H1 (cell line): ENCODE data around the gene SLC44A5. TPM values are rescaled to one million over a fixed set of nuclear protein-coding genes. Genes with fewer than 3 reads are reported as not detected.

Experiments
- CTCF ChIA-PET: fragments of 300-600 bp; sonication (Branson Sonifier 250); formaldehyde crosslinking; loops from one replicate; lab custom pipeline; 2021; ENCODE audit not compliant: partially characterized antibody; lab: Charles Lee
- POLR2A ChIA-PET: fragments of 300-600 bp; sonication (Branson Sonifier 250); formaldehyde crosslinking; loops from one replicate; lab custom pipeline; 2021; ENCODE audit warnings: inconsistent platforms; ENCODE audit not compliant: partially characterized antibody; lab: Charles Lee
- DNase-seq, 2 experiments: peaks; one replicate each; pipeline versions ENCODE4 v3.0.0 to v3.0.0-alpha.2; 2010 to 2022; ENCODE audit warnings: low spot score in 2 of 2, low read depth in 1 of 2, mixed read lengths in 1 of 2
- FAIRE-seq: peaks from 2 replicates; lab custom pipeline; 2011; peaks lifted over from hg19 to GRCh38; lab: Jason Lieb, UNC
- H2AFZ ChIP-seq: 2 replicates; pipeline ENCODE4 v1.8.1; 2012; ENCODE audit warnings: low read length, inconsistent platforms
- H2AK5ac ChIP-seq: 2 replicates; pipeline ENCODE4 v1.6.1; 2013; ENCODE audit warnings: low read depth, low read length
- H2BK120ac ChIP-seq: replicated peaks from 2 replicates; pipeline ENCODE3; 2013; ENCODE audit warnings: low read depth, low read length, inconsistent platforms
- H2BK12ac ChIP-seq: 2 replicates; pipeline ENCODE4 v1.6.1; 2013; ENCODE audit warnings: low read depth, low read length
- H2BK15ac ChIP-seq: 2 replicates; pipeline ENCODE4 v1.6.1; 2013; ENCODE audit warnings: low read length
- H2BK20ac ChIP-seq: 2 replicates; pipeline ENCODE4 v1.6.1; 2013; ENCODE audit warnings: low read length
- H2BK5ac ChIP-seq: 2 replicates; pipeline ENCODE4 v1.6.1; 2013; ENCODE audit warnings: low read depth, low read length
- H3K14ac ChIP-seq: 2 replicates; pipeline ENCODE4 v1.6.1; 2013; ENCODE audit warnings: inconsistent platforms; ENCODE audit not compliant: insufficient read length
- H3K18ac ChIP-seq: 2 replicates; pipeline ENCODE4 v1.6.1; 2013; ENCODE audit warnings: low read length; ENCODE audit errors: extremely low read depth
- H3K23ac ChIP-seq: 2 replicates; pipeline ENCODE4 v1.6.1; 2013; ENCODE audit warnings: inconsistent platforms; ENCODE audit not compliant: insufficient read length
- H3K23me2 ChIP-seq: 2 replicates; pipeline ENCODE4 v1.6.1; 2013; ENCODE audit warnings: low read depth, low read length
- H3K27ac ChIP-seq: 2 replicates; pipeline ENCODE4 v1.6.1; 2011; ENCODE audit warnings: low read depth, low read length, inconsistent platforms
- H3K27me3 ChIP-seq, 4 experiments: replicated peaks in 1 of 4; 1 replicate in 1 of 4; 2 replicates in 3 of 4; pipeline versions ENCODE4 v1.6.1 to v1.8.1; 2011 to 2013; ENCODE audit warnings: low read length in 3 of 4, mild to moderate bottlenecking in 3 of 4, inconsistent platforms in 2 of 4, mixed read lengths in 2 of 4, moderate library complexity in 1 of 4; ENCODE audit not compliant: control insufficient read depth in 3 of 4, insufficient read depth in 3 of 4; ENCODE audit errors: extremely low read depth in 1 of 4
- H3K36me3 ChIP-seq, 4 experiments: 2 replicates each; pipeline versions ENCODE4 v1.6.1 to v1.8.1; 2011 to 2013; ENCODE audit warnings: mild to moderate bottlenecking in 4 of 4, low read length in 3 of 4, moderate library complexity in 2 of 4, control low read depth in 1 of 4, inconsistent platforms in 1 of 4; ENCODE audit not compliant: insufficient read depth in 4 of 4, control insufficient read depth in 2 of 4
- H3K4ac ChIP-seq: replicated peaks from 2 replicates; pipeline ENCODE3; 2013; ENCODE audit warnings: low read length, low read depth, mixed read lengths, inconsistent platforms; ENCODE audit not compliant: insufficient read length
- H3K4me1 ChIP-seq, 4 experiments: replicated peaks in 1 of 4; 1 replicate in 1 of 4; 2 replicates in 3 of 4; pipeline versions ENCODE4 v1.6.1 to v1.8.1; 2011 to 2013; ENCODE audit warnings: low read length in 3 of 4, inconsistent platforms in 2 of 4, mixed read lengths in 1 of 4; ENCODE audit not compliant: insufficient read depth in 4 of 4, control insufficient read depth in 3 of 4
- H3K4me2 ChIP-seq, 2 experiments: 2 replicates each; pipeline versions ENCODE4 v1.6.1 to v1.8.1; 2011 to 2013; ENCODE audit warnings: low read depth in 2 of 2, low read length in 2 of 2, control low read depth in 1 of 2, inconsistent platforms in 1 of 2, mild to moderate bottlenecking in 1 of 2; ENCODE audit not compliant: insufficient read depth in 1 of 2
- H3K4me3 ChIP-seq, 4 experiments: fragments of 200-600, 300-600 bp in 1 of 4; sonication (generic), shearing (Covaris generic), sonication (Bioruptor Twin) in 1 of 4; 2 replicates each; pipeline versions ENCODE4 v1.5.1 to v1.8.1; 2011 to 2016; ENCODE audit warnings: low read length in 4 of 4, low read depth in 3 of 4, control low read depth in 2 of 4, inconsistent platforms in 2 of 4, mild to moderate bottlenecking in 2 of 4, mixed read lengths in 1 of 4, moderate library complexity in 1 of 4; ENCODE audit not compliant: insufficient read depth in 2 of 4; ENCODE audit errors: extremely low read depth in 1 of 4
- H3K56ac ChIP-seq: replicated peaks from 2 replicates; pipeline ENCODE3; 2013; ENCODE audit warnings: low read depth, mild to moderate bottlenecking, mixed read lengths, low read length, inconsistent platforms; ENCODE audit not compliant: insufficient read length
- H3K79me1 ChIP-seq: 2 replicates; pipeline ENCODE4 v1.6.1; 2013; ENCODE audit warnings: low read depth, low read length, control low read depth
- H3K79me2 ChIP-seq, 2 experiments: 2 replicates each; pipeline versions ENCODE4 v1.6.1 to v1.8.1; 2012 to 2013; ENCODE audit warnings: low read length in 2 of 2, mild to moderate bottlenecking in 2 of 2, inconsistent platforms in 1 of 2; ENCODE audit not compliant: insufficient read depth in 2 of 2, control insufficient read depth in 1 of 2
- H3K9ac ChIP-seq, 4 experiments: replicated peaks in 1 of 4; 1 replicate in 1 of 4; 2 replicates in 3 of 4; pipeline versions ENCODE4 v1.6.1 to v1.8.1; 2011 to 2013; ENCODE audit warnings: low read depth in 3 of 4, low read length in 3 of 4, control low read depth in 2 of 4, mild to moderate bottlenecking in 2 of 4, moderate library complexity in 2 of 4, inconsistent platforms in 1 of 4; ENCODE audit errors: extremely low read depth in 1 of 4
- H3K9me3 ChIP-seq, 2 experiments: 2 replicates each; pipeline versions ENCODE4 v1.6.1 to v1.8.1; 2012 to 2013; ENCODE audit warnings: mild to moderate bottlenecking in 2 of 2, moderate library complexity in 2 of 2, control low read depth in 1 of 2, inconsistent platforms in 1 of 2, low read depth in 1 of 2, low read length in 1 of 2, mixed read lengths in 1 of 2; ENCODE audit not compliant: insufficient read depth in 2 of 2
- H4K20me1 ChIP-seq, 2 experiments: replicated peaks in 1 of 2; 2 replicates each; pipeline versions ENCODE3 to v1.8.1; 2011 to 2013; ENCODE audit warnings: inconsistent platforms in 2 of 2, low read length in 2 of 2, mild to moderate bottlenecking in 1 of 2; ENCODE audit not compliant: insufficient read depth in 2 of 2, control insufficient read depth in 1 of 2
- H4K5ac ChIP-seq: 2 replicates; pipeline ENCODE4 v1.6.1; 2013; ENCODE audit warnings: low read length, low read depth, mixed read lengths, inconsistent platforms; ENCODE audit not compliant: insufficient read length
- H4K8ac ChIP-seq: 2 replicates; pipeline ENCODE4 v1.8.0; 2013; ENCODE audit warnings: mild to moderate bottlenecking, moderate library complexity, low read length, inconsistent platforms; ENCODE audit not compliant: insufficient read depth; ENCODE audit errors: extremely low read depth
- H4K91ac ChIP-seq: replicated peaks from 2 replicates; pipeline ENCODE3; 2013; ENCODE audit warnings: low read length, mixed read lengths, inconsistent platforms; ENCODE audit not compliant: insufficient read length
- ASH2L ChIP-seq: fragments of 200-600, 300-600 bp; sonication (generic); IDR thresholded peaks from one replicate; pipeline ENCODE4 v1.7.1; 2017; ENCODE audit warnings: low read length
- CEBPB ChIP-seq: IDR thresholded peaks from 2 replicates; pipeline ENCODE4 v1.6.1; 2012; ENCODE audit warnings: low read depth, low read length
- CREB1 ChIP-seq: IDR thresholded peaks from 2 replicates; pipeline ENCODE4 v1.6.1; 2012; ENCODE audit warnings: inconsistent platforms
- CTBP2 ChIP-seq: IDR thresholded peaks from 2 replicates; pipeline ENCODE4 v1.7.0; 2011; ENCODE audit warnings: borderline replicate concordance, mild to moderate bottlenecking, moderate library complexity, mixed read lengths, low read length; ENCODE audit not compliant: insufficient read depth, insufficient read length
- CTCF ChIP-seq, 3 experiments: IDR thresholded peaks; 1 replicate in 2 of 3; 2 replicates in 1 of 3; pipeline versions ENCODE4 v1.5.1 to v1.6.1; 2011; ENCODE audit warnings: low read length in 3 of 3, mild to moderate bottlenecking in 3 of 3, inconsistent platforms in 2 of 3, low read depth in 1 of 3, moderate library complexity in 1 of 3; ENCODE audit not compliant: insufficient read depth in 1 of 3; ENCODE audit errors: control extremely low read depth in 1 of 3
- EGR1 ChIP-seq: IDR thresholded peaks from 2 replicates; pipeline ENCODE4 v1.6.1; 2011; ENCODE audit warnings: low read depth, low read length, borderline replicate concordance
- FOSL1 ChIP-seq: IDR thresholded peaks from 2 replicates; pipeline ENCODE4 v1.6.1; 2011; ENCODE audit warnings: mild to moderate bottlenecking, low read depth, low read length, moderate library complexity; ENCODE audit not compliant: insufficient read depth
- JUN ChIP-seq: IDR thresholded peaks from 2 replicates; pipeline ENCODE4 v1.6.1; 2011; ENCODE audit warnings: low read depth, mild to moderate bottlenecking, improper control_type of control experiment, low read length
- KDM1A ChIP-seq: fragments of 200-600, 300-600 bp; sonication (generic); IDR thresholded peaks from 2 replicates; pipeline ENCODE4 v1.7.1; 2016; ENCODE audit warnings: mild to moderate bottlenecking, low read length, borderline replicate concordance
- MAFK ChIP-seq: IDR thresholded peaks from 2 replicates; pipeline ENCODE4 v1.6.1; 2012; ENCODE audit warnings: low read depth, mild to moderate bottlenecking, improper control_type of control experiment, low read length
- SIRT6 ChIP-seq: IDR thresholded peaks from one replicate; pipeline ENCODE4 v1.7.1; 2012; ENCODE audit warnings: low read length, inconsistent platforms
- SP4 ChIP-seq: IDR thresholded peaks from 2 replicates; pipeline ENCODE4 v1.6.1; 2012; ENCODE audit warnings: low read length, inconsistent platforms
- TAF1 ChIP-seq: IDR thresholded peaks from 2 replicates; pipeline ENCODE4 v1.6.1; 2011; ENCODE audit warnings: mild to moderate bottlenecking, low read depth, low read length
- WGBS, 2 experiments: shearing (Covaris generic) in 1 of 2; methylation state at CpG; one replicate each; pipeline versions ENCODE4 v1.1.6 to v1.1.7; 2013 to 2015; ENCODE audit warnings: low lambda C conversion rate in 2 of 2, mixed read lengths in 2 of 2, inconsistent platforms in 1 of 2, low coverage in 1 of 2, missing lambda C conversion rate in 1 of 2; ENCODE audit not compliant: insufficient replicate concordance in 2 of 2, insufficient coverage in 1 of 2, insufficient read length in 1 of 2; ENCODE audit errors: extremely low coverage in 1 of 2, missing lambda C conversion rate in 1 of 2; 5-methylcytosine and 5-hydroxymethylcytosine counted together
- polyA plus RNA-seq, 7 experiments: library from polyadenylated mRNA; depleted of rRNA in 3 of 7; stranded (reverse) in 5 of 7; unstranded in 2 of 7; fragments of >200 nt in 5 of 7; fragments of 200-250 nt in 2 of 7; gene quantifications; 1 replicate in 5 of 7; 2 replicates in 1 of 7; 4 replicates in 1 of 7; pipeline versions ENCODE4 v1.2.1 to v1.2.3, GENCODE V29; 2011 to 2013; ENCODE audit warnings: missing spikeins in 2 of 7, mixed read lengths in 2 of 7
- total RNA-seq: library from RNA; stranded (reverse); fragmentation: NEBNext Ultra II Directional; extraction: Animal tissue kit (Norgen Biotek cat#: 25700); gene quantifications from 2 replicates; pipeline ENCODE4 v1.2.1, GENCODE V29; 2021

SLC44A5 gene
- total and polyA plus RNA-seq, 2 of the 8 experiments (the other 6 are each of a cell fraction or from before 2014, with no cell fraction given): 1.8 to 3.3 TPM

- no peak overlapping the region for H3K4me3 ChIP-seq
- H3K9me3 ChIP-seq: peaks cover 0 to 2% of the 10 kb centered on the region in 2 experiments; a peak in 1 of 4 replicates
- H2BK20ac ChIP-seq: no peak overlapping the region
- no peak overlapping the region for H2AFZ ChIP-seq
- no peaks in the 10 kb centered on the region for H3K36me3 ChIP-seq
- H3K9ac ChIP-seq: no peak overlapping the region; a peak in 1 of 7 replicates
- no peak overlapping the region for H2AK5ac ChIP-seq
- DNase-seq (no peak), FAIRE-seq (no peak)
- H2BK15ac ChIP-seq: no peak overlapping the region
- H3K56ac ChIP-seq: no peak overlapping the region
- no peak overlapping the region for H3K23ac ChIP-seq
- H3K23me2 ChIP-seq: no peaks in the 10 kb centered on the region; the same call in 1 of the 2 replicates
- no peak overlapping the region for H4K5ac ChIP-seq
- H3K4me1 ChIP-seq: no peaks in the 10 kb centered on the region
- no peak overlapping the region for H3K4ac ChIP-seq
- no peak overlapping the region for H3K14ac ChIP-seq
- no peak overlapping the region for H3K27ac ChIP-seq
- ChIA-PET CTCF (interaction anchor here (0.6 to 1.7 kb wide), 5 partner anchors 12 to 206 kb away, joined by 3 to 6 read pairs (median 4); no protein-coding TSS in a partner anchor), POLR2A (no interaction called here)
- H3K79me1 ChIP-seq: no peaks in the 10 kb centered on the region
- no peak overlapping the region for H2BK120ac ChIP-seq
- H3K4me2 ChIP-seq: no peak overlapping the region
- H3K27me3 ChIP-seq: no peaks in the 10 kb centered on the region
- 86% methylated on average over 3 of the region's 3 CpGs; no CpG with 5 or more reads in 1 of the 2 experiments for WGBS, 2 experiments
- H2BK12ac ChIP-seq: no peak overlapping the region
- 0 out of 2 replicates have a peak overlapping the region, but pooled peaks have one; percentile 52 for H2BK5ac ChIP-seq
- H4K20me1 ChIP-seq: no peaks in the 10 kb centered on the region
- H4K91ac ChIP-seq: no peak overlapping the region
- no peak overlapping the region for H3K18ac ChIP-seq
- H4K8ac ChIP-seq: no peak overlapping the region
- no peaks in the 10 kb centered on the region for H3K79me2 ChIP-seq
- TF ChIP-seq SP4 (no peak), MAFK (no peak), CTBP2 (no peak), CREB1 (no peak), JUN (no peak), CTCF (IDR thresholded peaks at IDR 0.05; ENCODE audit: control extremely low read depth in 1 of 3, insufficient read depth in 1 of 3, low read depth in 1 of 3, low read length in 3 of 3) (no peak), EGR1 (no peak), SIRT6 (no peak), TAF1 (no peak), KDM1A (no peak), FOSL1 (no peak), CEBPB (no peak), ASH2L (no peak)
These were observed 139.7 kb downstream of the SLC44A5 start for GRCh38 chr1:75471252-75471651.
